GM12874 (cell line): ENCODE measurements around the gene KANTR.

ENCODE experiments used
- CTCF ChIP-seq: IDR thresholded peaks from 2 replicates; pipeline ENCODE4 v1.5.1; 2011; ENCODE audit warnings: low read depth, mild to moderate bottlenecking, control low read depth, low read length, moderate library complexity; ENCODE audit not compliant: insufficient read depth

KANTR gene

GRCh38 chrX:53115550-53115874 lies 21.6 kb downstream of the KANTR start:
- no peak for TF ChIP-seq CTCF

GRCh38 chrX:53116101-53116500 lies 22.2 kb downstream of the KANTR start:
- no peak for TF ChIP-seq CTCF

GRCh38 chrX:53122013-53122412 lies 28.1 kb downstream of the KANTR start:
- TF ChIP-seq CTCF = no peak

- no peak for TF ChIP-seq CTCF
Measured at GRCh38 chrX:53125506-53125905, 31.6 kb downstream of the KANTR start.

- no peak for TF ChIP-seq CTCF
Measured at GRCh38 chrX:53126377-53126776, 32.4 kb downstream of the KANTR start.

- no peak for TF ChIP-seq CTCF
Measured at GRCh38 chrX:53128097-53128749, 34.3 kb downstream of the KANTR start.

- no peak for TF ChIP-seq CTCF
Measured at GRCh38 chrX:53133400-53133799, 39.5 kb downstream of the KANTR start.
